HG03342 (cell line): Measurements from ENCODE around the gene GDPGP1.

Source experiments
- ATAC-seq: cut with Tn5 transposase; IDR thresholded peaks from one replicate; pipeline ENCODE4 v1.9.1; 2021; ENCODE audit warnings: mild to moderate bottlenecking, moderate library complexity; ENCODE audit not compliant: unreplicated experiment

GDPGP1 gene

GRCh38 chr15:90223441-90224165 lies 10.4 kb upstream of the GDPGP1 start:
- no peak for ATAC-seq

- no peak for ATAC-seq
Measured at GRCh38 chr15:90225047-90225446, 9.0 kb upstream of the GDPGP1 start.

GRCh38 chr15:90225504-90226234 lies 8.3 kb upstream of the GDPGP1 start:
- no peak for ATAC-seq

- ATAC-seq = no peak
Measured at GRCh38 chr15:90227336-90227735, 6.7 kb upstream of the GDPGP1 start.

GRCh38 chr15:90227816-90228772 lies 5.9 kb upstream of the GDPGP1 start:
- ATAC-seq = no peak

GRCh38 chr15:90228960-90229359 lies 5.0 kb upstream of the GDPGP1 start:
- ATAC-seq = no peak

GRCh38 chr15:90230071-90230494 lies 3.9 kb upstream of the GDPGP1 start:
- ATAC-seq = no peak

GRCh38 chr15:90230610-90231009 lies 3.4 kb upstream of the GDPGP1 start:
- no peak for ATAC-seq

- ATAC-seq = no peak
Measured at GRCh38 chr15:90231028-90232017, 2.7 kb upstream of the GDPGP1 start.

GRCh38 chr15:90232196-90232595 lies 1.8 kb upstream of the GDPGP1 start:
- ATAC-seq = no peak

- ATAC-seq = no peak
Measured at GRCh38 chr15:90232941-90233386, 1.0 kb upstream of the GDPGP1 start.

GRCh38 chr15:90233387-90234095 lies 468 bp upstream of the GDPGP1 start, which contains the start of gene CIB1:
Gene CIB1, minus strand, starts transcription at chr15:90233941. Its CDS starts 56 bp downstream, at chr15:90233885.
- ATAC-seq = peak; percentile 89

- no peak for ATAC-seq
Measured at GRCh38 chr15:90239371-90239770, 5.4 kb downstream of the GDPGP1 start.

GRCh38 chr15:90240856-90241255 lies 6.8 kb downstream of the GDPGP1 start:
- no peak for ATAC-seq

- ATAC-seq = no peak
Measured at GRCh38 chr15:90241343-90242192, 7.6 kb downstream of the GDPGP1 start.

- no peak for ATAC-seq
Measured at GRCh38 chr15:90243943-90244639, 10.1 kb downstream of the GDPGP1 start.

GRCh38 chr15:90248789-90249202 lies 14.8 kb downstream of the GDPGP1 start:
- ATAC-seq = no peak
